Neuronal stem cell (in vitro differentiated cells): ENCODE results near the gene RPP25L.

Source experiments
- DNase-seq: peaks from one replicate; pipeline ENCODE4 v3.0.0-alpha.2; 2013; ENCODE audit warnings: low spot score
- H2AFZ ChIP-seq: one replicate; pipeline ENCODE4 v1.6.1; 2013; ENCODE audit warnings: mild to moderate bottlenecking, low read length, inconsistent platforms
- H2AK5ac ChIP-seq: 2 replicates; pipeline ENCODE4 v1.6.1; 2013; ENCODE audit warnings: low read depth, mild to moderate bottlenecking, inconsistent platforms, low read length, moderate library complexity, mixed read lengths
- H2BK120ac ChIP-seq: 2 replicates; pipeline ENCODE4 v1.6.1; 2013; ENCODE audit warnings: low read depth, mild to moderate bottlenecking, inconsistent platforms, low read length, moderate library complexity, mixed read lengths
- H2BK12ac ChIP-seq: one replicate; pipeline ENCODE4 v1.6.1; 2013; ENCODE audit warnings: low read length, inconsistent platforms
- H2BK15ac ChIP-seq: 2 replicates; pipeline ENCODE4 v1.6.1; 2013; ENCODE audit warnings: mild to moderate bottlenecking, low read length, inconsistent platforms, mixed read lengths
- H2BK5ac ChIP-seq: one replicate; pipeline ENCODE4 v1.6.1; 2013; ENCODE audit warnings: inconsistent platforms, mild to moderate bottlenecking, low read length, moderate library complexity
- H3K14ac ChIP-seq: one replicate; pipeline ENCODE4 v1.6.1; 2013; ENCODE audit warnings: low read length, inconsistent platforms
- H3K18ac ChIP-seq: 2 replicates; pipeline ENCODE4 v1.6.1; 2013; ENCODE audit warnings: low read length, inconsistent platforms
- H3K23ac ChIP-seq: 2 replicates; pipeline ENCODE4 v1.6.1; 2013; ENCODE audit warnings: low read depth, mild to moderate bottlenecking, mixed read lengths, low read length, inconsistent platforms; ENCODE audit not compliant: poor library complexity
- H3K27ac ChIP-seq: replicated peaks from 3 replicates; pipeline ENCODE4 v1.5.1; 2013; ENCODE audit warnings: low read length, inconsistent platforms
- H3K27me3 ChIP-seq, 3 experiments: 2 replicates each; pipeline ENCODE4 v1.6.1; 2013; ENCODE audit warnings: low read length in 3 of 3, mild to moderate bottlenecking in 2 of 3, inconsistent platforms in 1 of 3, low read depth in 1 of 3, mixed read lengths in 1 of 3, moderate library complexity in 1 of 3; ENCODE audit not compliant: control insufficient read depth in 3 of 3, insufficient read depth in 3 of 3
- H3K36me3 ChIP-seq, 2 donors: replicated peaks in 1 of 2; 2 replicates each; pipeline ENCODE4 v1.6.1; 2013; ENCODE audit warnings: low read length in 2 of 2; ENCODE audit not compliant: control insufficient read depth in 2 of 2, insufficient read depth in 2 of 2
- H3K4ac ChIP-seq: 2 replicates; pipeline ENCODE4 v1.6.1; 2013; ENCODE audit warnings: inconsistent platforms, mild to moderate bottlenecking, low read length, moderate library complexity
- H3K4me1 ChIP-seq, 2 donors: 1 replicate in 1 of 2; 2 replicates in 1 of 2; pipeline ENCODE4 v1.6.1; 2013; ENCODE audit warnings: low read length in 2 of 2, low read depth in 1 of 2; ENCODE audit not compliant: control insufficient read depth in 2 of 2, insufficient read depth in 1 of 2
- H3K4me2 ChIP-seq: one replicate; pipeline ENCODE4 v1.6.1; 2013; ENCODE audit warnings: mild to moderate bottlenecking, low read length, inconsistent platforms; ENCODE audit not compliant: insufficient read depth, poor library complexity, severe bottlenecking
- H3K4me3 ChIP-seq, 2 donors: 2 replicates each; pipeline ENCODE4 v1.5.1; 2013; ENCODE audit warnings: low read length in 2 of 2, mild to moderate bottlenecking in 2 of 2, inconsistent platforms in 1 of 2, moderate library complexity in 1 of 2
- H3K79me1 ChIP-seq: one replicate; pipeline ENCODE4 v1.6.1; 2013; ENCODE audit warnings: low read depth, mild to moderate bottlenecking, inconsistent platforms, low read length, moderate library complexity
- H3K9ac ChIP-seq: one replicate; pipeline ENCODE4 v1.6.1; 2013; ENCODE audit warnings: mild to moderate bottlenecking, low read depth, low read length, inconsistent platforms; ENCODE audit not compliant: poor library complexity
- H3K9me3 ChIP-seq, 2 donors: replicated peaks in 1 of 2; 2 replicates each; pipeline versions ENCODE3 to v1.6.1; 2013; ENCODE audit warnings: low read length in 2 of 2, mild to moderate bottlenecking in 2 of 2, inconsistent platforms in 1 of 2, low read depth in 1 of 2, mixed read lengths in 1 of 2, moderate library complexity in 1 of 2; ENCODE audit not compliant: control insufficient read depth in 2 of 2, insufficient read depth in 1 of 2
- H4K8ac ChIP-seq: one replicate; pipeline ENCODE4 v1.6.1; 2013; ENCODE audit warnings: low read depth, mild to moderate bottlenecking, inconsistent platforms, low read length, moderate library complexity
- H4K91ac ChIP-seq: one replicate; pipeline ENCODE4 v1.6.1; 2013; ENCODE audit warnings: low read length, low read depth, mild to moderate bottlenecking, inconsistent platforms; ENCODE audit not compliant: poor library complexity
- WGBS, 2 donors: extraction: QIAGEN DNeasy Blood & Tissue Kit; methylation state at CpG; one replicate each; pipeline ENCODE4 v1.1.7; 2013; ENCODE audit warnings: missing lambda C conversion rate in 2 of 2, mixed read lengths in 1 of 2; ENCODE audit not compliant: insufficient read length in 2 of 2, insufficient replicate concordance in 1 of 2; ENCODE audit errors: extremely low coverage in 2 of 2; 5-methylcytosine and 5-hydroxymethylcytosine counted together

RPP25L gene

GRCh38 chr9:34568774-34569173 is 43.1 kb downstream of the RPP25L start:
- Histone ChIP-seq H3K4me2 (no peak overlapping the region), H3K4ac (no peak overlapping the region), H4K91ac (no peak overlapping the region), H2AK5ac (no peak overlapping the region), H3K18ac (peak overlapping the region; percentile 41), H3K4me1 (peaks cover 22 to 58% of the 10 kb centered on the region in 2 donors), H2AFZ (no peak overlapping the region), H2BK15ac (no peak overlapping the region), H3K9me3 (peaks cover 2 to 7% of the 10 kb centered on the region in 2 donors), H2BK5ac (no peak overlapping the region), H3K79me1 (peaks cover 11% of the 10 kb centered on the region), H3K9ac (peak overlapping the region; percentile 50), H2BK12ac (no peak overlapping the region), H3K36me3 (peaks cover 20 to 93% of the 10 kb centered on the region in 2 donors), H3K23ac (no peak overlapping the region), H2BK120ac (no peak overlapping the region), H3K4me3 (no peak overlapping the region), H3K14ac (peak overlapping the region; percentile 64), H3K27me3 (no peaks in the 10 kb centered on the region), H3K27ac (no peak overlapping the region), H4K8ac (no peak overlapping the region)
- WGBS, 2 donors = no CpG with 5 or more reads among the region's 12 CpGs
- no peak for DNase-seq

GRCh38 chr9:34568133-34568532 is 43.8 kb downstream of the RPP25L start:
- no peak overlapping the region for H3K27ac ChIP-seq
- peaks cover 17 to 52% of the 10 kb centered on the region in 2 donors for H3K4me1 ChIP-seq
- H3K79me1 ChIP-seq = peaks cover 11% of the 10 kb centered on the region
- peak overlapping the region; percentile 65 for H3K9ac ChIP-seq
- peaks cover 2 to 13% of the 10 kb centered on the region in 2 donors for H3K9me3 ChIP-seq
- peaks cover 20 to 93% of the 10 kb centered on the region in 2 donors for H3K36me3 ChIP-seq
- H3K23ac ChIP-seq = no peak overlapping the region
- no peak overlapping the region for H3K4ac ChIP-seq
- no peak overlapping the region for H4K8ac ChIP-seq
- DNase-seq = no peak
- H2BK120ac ChIP-seq = no peak overlapping the region
- H2AK5ac ChIP-seq = peak overlapping the region; percentile 63
- H2BK5ac ChIP-seq = no peak overlapping the region
- H3K14ac ChIP-seq = no peak overlapping the region
- H3K4me2 ChIP-seq = no peak overlapping the region
- no peak overlapping the region for H4K91ac ChIP-seq
- H2BK15ac ChIP-seq = peak overlapping the region; percentile 31
- no CpG with 5 or more reads among the region's 7 CpGs for WGBS, 2 donors
- no peaks in the 10 kb centered on the region for H3K27me3 ChIP-seq
- H3K4me3 ChIP-seq = no peak overlapping the region
- no peak overlapping the region for H2AFZ ChIP-seq
- peak overlapping the region; percentile 42 for H3K18ac ChIP-seq
- H2BK12ac ChIP-seq = no peak overlapping the region

- Histone ChIP-seq H3K4me3 (no peak overlapping the region), H2AFZ (no peak overlapping the region), H2BK5ac (no peak overlapping the region), H3K79me1 (peaks cover 9% of the 10 kb centered on the region), H3K27me3 (no peaks in the 10 kb centered on the region), H3K4me2 (no peak overlapping the region), H2AK5ac (no peak overlapping the region), H3K27ac (no peak overlapping the region), H3K36me3 (peaks cover 28 to 94% of the 10 kb centered on the region in 2 donors), H3K9ac (no peak overlapping the region), H3K9me3 (peaks cover 5 to 25% of the 10 kb centered on the region in 2 donors), H3K18ac (no peak overlapping the region), H3K4me1 (peaks cover 13 to 51% of the 10 kb centered on the region in 2 donors), H4K91ac (no peak overlapping the region), H3K14ac (no peak overlapping the region), H2BK120ac (no peak overlapping the region), H4K8ac (no peak overlapping the region), H3K4ac (no peak overlapping the region), H3K23ac (no peak overlapping the region), H2BK15ac (no peak overlapping the region), H2BK12ac (no peak overlapping the region)
- no CpG with 5 or more reads among the region's 6 CpGs for WGBS, 2 donors
- DNase-seq = no peak
These were observed 44.9 kb downstream of the RPP25L start for GRCh38 chr9:34566972-34567371.

GRCh38 chr9:34566322-34566721 is 45.6 kb downstream of the RPP25L start:
- H3K4me2 ChIP-seq = peak overlapping the region; percentile 27
- H3K14ac ChIP-seq = no peak overlapping the region
- peak overlapping the region; percentile 63 for H2BK12ac ChIP-seq
- H3K27ac ChIP-seq = peak overlapping the region; percentile 86
- no CpG with 5 or more reads among the region's 8 CpGs for WGBS, 2 donors
- H2AK5ac ChIP-seq = no peak overlapping the region
- no peak overlapping the region for H3K4ac ChIP-seq
- H4K8ac ChIP-seq = no peak overlapping the region
- H3K79me1 ChIP-seq = peaks cover 9% of the 10 kb centered on the region
- H3K23ac ChIP-seq = no peak overlapping the region
- H3K4me3 ChIP-seq = no peak overlapping the region
- no peak overlapping the region for H3K9ac ChIP-seq
- H3K36me3 ChIP-seq = peaks cover 31 to 94% of the 10 kb centered on the region in 2 donors
- no peak overlapping the region for H4K91ac ChIP-seq
- no peak for DNase-seq
- H2AFZ ChIP-seq = no peak overlapping the region
- H2BK15ac ChIP-seq = no peak overlapping the region
- peaks cover 5 to 25% of the 10 kb centered on the region in 2 donors for H3K9me3 ChIP-seq
- peak overlapping the region; percentile 88 for H3K18ac ChIP-seq
- no peak overlapping the region for H2BK120ac ChIP-seq
- H3K4me1 ChIP-seq = peaks cover 16 to 50% of the 10 kb centered on the region in 2 donors
- no peak overlapping the region for H2BK5ac ChIP-seq
- H3K27me3 ChIP-seq = no peaks in the 10 kb centered on the region
